Esophagus muscularis mucosa (tissue), 4 donors: ENCODE results near the gene ANO3. TPM values are rescaled to one million over a fixed set of nuclear protein-coding genes. Genes with fewer than 3 reads are reported as not detected.
"Not testable (repeated sequence)": the region's sequence is repeated elsewhere in the genome, so short reads cannot be mapped to it uniquely, and the experiment has no call there.

ENCODE experiments used
- DNase-seq: peaks from one replicate; pipeline ENCODE4 v3.0.0-alpha.2; 2017; ENCODE audit errors: extremely low spot score
- H3K27ac ChIP-seq, 4 donors: fragments of 200-600 bp; sonication (generic); replicated peaks in 1 of 4; 1 replicate in 3 of 4; 2 replicates in 1 of 4; pipeline ENCODE4 v1.5.1; 2016 to 2019; ENCODE audit warnings: mild to moderate bottlenecking in 1 of 4
- H3K27me3 ChIP-seq, 4 donors: fragments of 200-600 bp; sonication (generic); one replicate each; pipeline versions ENCODE4 v1.5.1 to v1.6.0; 2016 to 2019
- H3K36me3 ChIP-seq, 4 donors: fragments of 200-600 bp; sonication (generic); one replicate each; pipeline ENCODE4 v1.5.1; 2016 to 2019
- H3K4me1 ChIP-seq, 4 donors: fragments of 200-600 bp; sonication (generic); one replicate each; pipeline ENCODE4 v1.5.1; 2016 to 2019
- H3K4me3 ChIP-seq, 4 donors: fragments of 200-600 bp; sonication (generic); 1 replicate in 2 of 4; 2 replicates in 2 of 4; pipeline ENCODE4 v1.5.1; 2016 to 2019; ENCODE audit warnings: mild to moderate bottlenecking in 4 of 4, moderate library complexity in 1 of 4
- H3K9me3 ChIP-seq, 4 donors: fragments of 200-600 bp; sonication (generic); 1 replicate in 3 of 4; 2 replicates in 1 of 4; pipeline ENCODE4 v1.5.1; 2016 to 2019
- CTCF ChIP-seq, 3 experiments: fragments of 200-600 bp in 2 of 3; fragments of 450-650 bp in 1 of 3; sonication (generic) in 2 of 3; IDR thresholded peaks; one replicate each; pipeline ENCODE4 v1.5.1; 2017 to 2019; ENCODE audit warnings: antibody characterized with exemption in 3 of 3, mild to moderate bottlenecking in 2 of 3, moderate library complexity in 1 of 3
- EP300 ChIP-seq: sonication (generic); formaldehyde crosslinking; IDR thresholded peaks from one replicate; pipeline ENCODE4 v1.6.1; 2017; ENCODE audit warnings: antibody characterized with exemption
- POLR2A ChIP-seq: fragments of 450-650 bp; IDR thresholded peaks from one replicate; pipeline ENCODE4 v1.6.1; 2017; ENCODE audit warnings: antibody characterized with exemption, moderate library complexity, mild to moderate bottlenecking, low read depth
- POLR2AphosphoS5 ChIP-seq, 2 donors: sonication (generic); formaldehyde crosslinking; IDR thresholded peaks; one replicate each; pipeline ENCODE4 v1.6.1; 2017; ENCODE audit warnings: antibody characterized with exemption in 2 of 2
- WGBS: methylation state at CpG from one replicate; pipeline ENCODE4 v1.1.5; 2018; 5-methylcytosine and 5-hydroxymethylcytosine counted together
- intact Hi-C: fragments of 100-400 bp; cut with DNase I; formaldehyde crosslinking; loops from one replicate; pipeline ENCODE4 v1.15.1; 2023
- total RNA-seq, 4 donors: library from RNA; depleted of rRNA; stranded (reverse); fragments of >200 nt; gene quantifications; one replicate each; pipeline versions ENCODE4 v1.1.0 to v1.2.1, GENCODE V29; 2016

ANO3 gene
- total RNA-seq, 4 donors from 2014 or later: 0.17 TPM; not detected in 3

- intact Hi-C loops: no loop called here
- WGBS: 75% methylated on average over 3 of the region's 3 CpGs
- no peaks in the 10 kb centered on the region for H3K36me3 ChIP-seq
- H3K27me3 ChIP-seq: no peaks in the 10 kb centered on the region
- H3K4me3 ChIP-seq: no peak overlapping the region
- H3K27ac ChIP-seq: peak overlapping the region; percentile 49 to 73 (median 56)
- peaks cover 0 to 40% (median 19%) of the 10 kb centered on the region in 4 donors for H3K4me1 ChIP-seq
- DNase-seq: no peak
- TF ChIP-seq EP300: no peak
- TF ChIP-seq POLR2AphosphoS5 (IDR thresholded peaks at IDR 0.05): peak; percentile 63 to 77
- no peaks in the 10 kb centered on the region for H3K9me3 ChIP-seq
Observed at GRCh38 chr11:26583550-26583949, 251.6 kb downstream of the ANO3 start.

GRCh38 chr11:26584818-26585217, 252.9 kb downstream of the ANO3 start:
- H3K27ac ChIP-seq: no peak overlapping the region
- H3K36me3 ChIP-seq: no peaks in the 10 kb centered on the region
- no peak for TF ChIP-seq POLR2A
- TF ChIP-seq CTCF (IDR thresholded peaks at IDR 0.05): no peak
- no peak for TF ChIP-seq POLR2AphosphoS5 (IDR thresholded peaks at IDR 0.05)
- TF ChIP-seq EP300: no peak
- no peaks in the 10 kb centered on the region for H3K9me3 ChIP-seq
- peaks cover 0 to 34% (median 11%) of the 10 kb centered on the region in 4 donors for H3K4me1 ChIP-seq
- no peak overlapping the region for H3K4me3 ChIP-seq
- intact Hi-C loops: no loop called here
- no peaks in the 10 kb centered on the region for H3K27me3 ChIP-seq
- DNase-seq: no peak

- intact Hi-C loops: no loop called here
- WGBS: 83% methylated on average over 2 of the region's 2 CpGs
- no peak overlapping the region for H3K4me3 ChIP-seq
Observed at GRCh38 chr11:26587073-26587472, 255.1 kb downstream of the ANO3 start.

GRCh38 chr11:26593691-26594090, 261.8 kb downstream of the ANO3 start:
- 94% methylated on average over 11 of the region's 11 CpGs for WGBS
- no peaks in the 10 kb centered on the region for H3K27me3 ChIP-seq

More at GRCh38 chr11:26587073-26587472, 255.1 kb downstream of the ANO3 start:
- H3K36me3 ChIP-seq: no peaks in the 10 kb centered on the region
- H3K27ac ChIP-seq: no peak overlapping the region
- no peak for DNase-seq
- peaks cover 0 to 15% (median 2%) of the 10 kb centered on the region in 4 donors for H3K4me1 ChIP-seq
- H3K9me3 ChIP-seq: no peaks in the 10 kb centered on the region
- H3K27me3 ChIP-seq: no peaks in the 10 kb centered on the region
- TF ChIP-seq EP300 (no peak), POLR2AphosphoS5 (IDR thresholded peaks at IDR 0.05) (no peak), POLR2A (no peak), CTCF (IDR thresholded peaks at IDR 0.05) (no peak)

GRCh38 chr11:26595207-26595865, 263.4 kb downstream of the ANO3 start:
- H3K27me3 ChIP-seq, H3K36me3 ChIP-seq, DNase-seq, intact Hi-C loops, H3K27ac ChIP-seq, H3K4me3 ChIP-seq, H3K4me1 ChIP-seq, H3K9me3 ChIP-seq: not testable (repeated sequence)
- 72% methylated on average over 7 of the region's 7 CpGs for WGBS

More at GRCh38 chr11:26593691-26594090, 261.8 kb downstream of the ANO3 start:
- Histone ChIP-seq H3K4me3 (no peak overlapping the region), H3K9me3 (no peaks in the 10 kb centered on the region), H3K27ac (no peak overlapping the region), H3K36me3 (no peaks in the 10 kb centered on the region), H3K4me1 (no peaks in the 10 kb centered on the region)
- no peak for DNase-seq
- TF ChIP-seq POLR2A (no peak), POLR2AphosphoS5 (IDR thresholded peaks at IDR 0.05) (no peak), CTCF (IDR thresholded peaks at IDR 0.05) (no peak), EP300 (no peak)
- intact Hi-C loops: no loop called here

GRCh38 chr11:26597049-26597689, 265.2 kb downstream of the ANO3 start:
- intact Hi-C loops: not testable (repeated sequence)
- 97% methylated on average over 20 of the region's 20 CpGs for WGBS

More at GRCh38 chr11:26597049-26597689, 265.2 kb downstream of the ANO3 start:
- not testable (repeated sequence) for DNase-seq, H3K4me1 ChIP-seq, H3K4me3 ChIP-seq, H3K27me3 ChIP-seq, H3K9me3 ChIP-seq, H3K36me3 ChIP-seq, H3K27ac ChIP-seq
